Measurements from ENCODE around the gene OLFML1.

OLFML1 gene

GRCh38 chr11:7444091-7444981 lies 41.0 kb upstream of the OLFML1 start:
- no peak overlapping the region for H3K4me3 ChIP-seq (ENCODE audit: low read depth, low read length)
- TF ChIP-seq CTCF (IDR thresholded peaks at IDR 0.05; ENCODE audit: low read depth, low read length) = no peak

- no peak overlapping the region for H3K4me3 ChIP-seq (ENCODE audit: low read depth, low read length)
- TF ChIP-seq CTCF (IDR thresholded peaks at IDR 0.05; ENCODE audit: low read depth, low read length) = no peak
Measured at GRCh38 chr11:7445564-7445963, 39.7 kb upstream of the OLFML1 start.

- TF ChIP-seq CTCF (IDR thresholded peaks at IDR 0.05; ENCODE audit: low read depth, low read length) = no peak
- H3K4me3 ChIP-seq (ENCODE audit: low read depth, low read length) = no peak overlapping the region
Measured at GRCh38 chr11:7448201-7448600, 37.1 kb upstream of the OLFML1 start.

GRCh38 chr11:7449211-7449840 lies 36.0 kb upstream of the OLFML1 start:
- TF ChIP-seq CTCF (IDR thresholded peaks at IDR 0.05; ENCODE audit: low read depth, low read length) = no peak
- no peak overlapping the region for H3K4me3 ChIP-seq (ENCODE audit: low read depth, low read length)

GRCh38 chr11:7449841-7450214 lies 35.5 kb upstream of the OLFML1 start:
- no peak overlapping the region for H3K4me3 ChIP-seq (ENCODE audit: low read depth, low read length)
- TF ChIP-seq CTCF (IDR thresholded peaks at IDR 0.05; ENCODE audit: low read depth, low read length) = no peak

- no peak for TF ChIP-seq CTCF (IDR thresholded peaks at IDR 0.05; ENCODE audit: low read depth, low read length)
- no peak overlapping the region for H3K4me3 ChIP-seq (ENCODE audit: low read depth, low read length)
Measured at GRCh38 chr11:7450836-7451235, 34.5 kb upstream of the OLFML1 start.

- no peak for TF ChIP-seq CTCF (IDR thresholded peaks at IDR 0.05; ENCODE audit: low read depth, low read length)
- H3K4me3 ChIP-seq (ENCODE audit: low read depth, low read length) = no peak overlapping the region
Measured at GRCh38 chr11:7451520-7451919, 33.8 kb upstream of the OLFML1 start.

Data from WI38 (cell line).